PC-3 (cell line): ENCODE data around the gene SRPX. TPM values are rescaled to one million over a fixed set of nuclear protein-coding genes. Genes with fewer than 3 reads are reported as not detected.
A peak's percentile ranks its signal among the peaks of the same experiment; 100 is the strongest.

ENCODE experiments used
- ATAC-seq: fragments of 200-7000 bp; cut with Tn5 transposase; 2 replicates; pipeline ENCODE4 v1.9.1; 2020; ENCODE audit warnings: mild to moderate bottlenecking, moderate library complexity
- BruUV-seq: library from RNA; stranded (reverse); fragments of 400-500 nt; replicated peaks from 2 replicates; lab custom pipeline; 2021; lab: Mats Ljungman, UMichigan
- CTCF ChIA-PET: fragments of 300-600 bp; sonication (Branson Sonifier 250); formaldehyde crosslinking; loops from one replicate; lab custom pipeline; 2022; ENCODE audit warnings: antibody characterized with exemption; lab: Charles Lee
- POLR2A ChIA-PET: fragments of 300-600 bp; sonication (Branson Sonifier 250); formaldehyde crosslinking; loops from one replicate; lab custom pipeline; 2022; ENCODE audit warnings: antibody characterized with exemption; ENCODE audit not compliant: unreplicated experiment; lab: Charles Lee
- DNase-seq: peaks from one replicate; pipeline ENCODE4 v3.0.0-alpha.2; 2015
- H2AFZ ChIP-seq: fragments of 300-600 bp; sonication (generic); 2 replicates; pipeline ENCODE4 v1.6.0; 2016; ENCODE audit warnings: antibody characterized with exemption, low read length
- H3F3A ChIP-seq: fragments of 300-600 bp; sonication (generic); one replicate; pipeline ENCODE4 v1.6.0; 2017; ENCODE audit warnings: antibody characterized with exemption, low read length, control low read depth, mild to moderate bottlenecking; ENCODE audit not compliant: unreplicated experiment
- H3K27ac ChIP-seq: fragments of 300-600 bp; sonication (generic); 2 replicates; pipeline ENCODE4 v1.5.1; 2016; ENCODE audit warnings: mild to moderate bottlenecking, low read length
- H3K27me3 ChIP-seq: fragments of 300-600 bp; sonication (generic); 2 replicates; pipeline ENCODE4 v1.6.1; 2016; ENCODE audit warnings: low read length, mixed read lengths
- H3K36me3 ChIP-seq: fragments of 300-600 bp; sonication (generic); 2 replicates; pipeline ENCODE4 v1.6.1; 2016; ENCODE audit warnings: low read depth, mixed run types, low read length, mixed read lengths
- H3K4me1 ChIP-seq: fragments of 300-600 bp; sonication (generic); 2 replicates; pipeline ENCODE4 v1.5.1; 2016; ENCODE audit warnings: low read length; ENCODE audit not compliant: insufficient read depth
- H3K4me2 ChIP-seq: fragments of 300-600 bp; sonication (generic); 2 replicates; pipeline ENCODE4 v1.6.0; 2016; ENCODE audit warnings: low read length
- H3K4me3 ChIP-seq: fragments of 300-600 bp; sonication (generic); 2 replicates; pipeline ENCODE4 v1.5.1; 2016; ENCODE audit warnings: mild to moderate bottlenecking, low read length, mixed read lengths
- H3K79me2 ChIP-seq: fragments of 300-600 bp; sonication (generic); 2 replicates; pipeline ENCODE4 v1.6.1; 2017; ENCODE audit warnings: low read length, mixed read lengths
- H3K9ac ChIP-seq: fragments of 300-600 bp; sonication (generic); 2 replicates; pipeline ENCODE4 v1.6.0; 2016; ENCODE audit warnings: mild to moderate bottlenecking, low read length
- H3K9me2 ChIP-seq: fragments of 300-600 bp; sonication (generic); replicated peaks from 2 replicates; pipeline ENCODE4 v1.6.1; 2016; ENCODE audit warnings: mixed run types, low read length, mixed read lengths
- H3K9me3 ChIP-seq: fragments of 300-600 bp; sonication (generic); 2 replicates; pipeline ENCODE4 v1.6.1; 2016; ENCODE audit warnings: low read length, mixed read lengths
- H4K20me1 ChIP-seq: fragments of 300-600 bp; sonication (generic); 2 replicates; pipeline ENCODE4 v1.6.1; 2016; ENCODE audit warnings: low read length, mixed read lengths
- CTCF ChIP-seq: fragments of 300-600 bp; sonication (generic); conservative IDR thresholded peaks from 2 replicates; pipeline ENCODE4 v1.5.1; 2017; ENCODE audit warnings: antibody characterized with exemption, low read depth, mild to moderate bottlenecking, low read length
- EZH2 ChIP-seq: fragments of 300-600 bp; sonication (generic); IDR thresholded peaks from one replicate; pipeline ENCODE4 v1.6.1; 2017; ENCODE audit warnings: antibody characterized with exemption, mild to moderate bottlenecking, low read length; ENCODE audit not compliant: unreplicated experiment
- EZH2phosphoT487 ChIP-seq: fragments of 300-600 bp; sonication (generic); IDR thresholded peaks from 2 replicates; pipeline ENCODE4 v1.6.1; 2018; ENCODE audit warnings: mild to moderate bottlenecking, antibody characterized with exemption, low read length, borderline replicate concordance
- intact Hi-C: fragments of 100-400 bp; cut with micrococcal nuclease; formaldehyde crosslinking; loops from 2 replicates; pipeline ENCODE4 v1.9.0; 2023
- total RNA-seq: library from RNA; depleted of rRNA; stranded (reverse); fragments of >200 nt; gene quantifications from 2 replicates; pipeline ENCODE4 v1.2.3, GENCODE V29; 2014

The SRPX gene
- total RNA-seq, 1 experiment from 2014 or later, result 5.0 TPM

GRCh38 chrX:38189431-38190250 is 31.0 kb downstream of the SRPX start:
- POLR2A ChIA-PET, result no interaction called here
- H3K9me2 ChIP-seq, result no peaks in the 10 kb centered on the region
- H4K20me1 ChIP-seq, result no peaks in the 10 kb centered on the region
- H3K36me3 ChIP-seq, result no peaks in the 10 kb centered on the region
- no peak overlapping the region for H3K4me3 ChIP-seq
- no peaks in the 10 kb centered on the region for H3K4me1 ChIP-seq
- ATAC-seq, result no peak
- no peak overlapping the region for H3K9ac ChIP-seq
- no peak for TF ChIP-seq EZH2
- TF ChIP-seq EZH2phosphoT487, result no peak
- TF ChIP-seq CTCF, result no peak
- H3K4me2 ChIP-seq, result no peak overlapping the region
- DNase-seq, result no peak
- H3K79me2 ChIP-seq, result no peaks in the 10 kb centered on the region
- no peaks in the 10 kb centered on the region for H3K9me3 ChIP-seq
- CTCF ChIA-PET, result interaction anchor here (0.7 kb wide), 1 partner anchor 138 kb away, joined by 4 read pairs; the partner anchor contains the start of gene RPGR
- H2AFZ ChIP-seq, result no peak overlapping the region
- no TSS peak for BruUV-seq
- intact Hi-C loops, result no loop called here
- no peaks in the 10 kb centered on the region for H3K27me3 ChIP-seq
- no peaks in the 10 kb centered on the region for H3F3A ChIP-seq
- H3K27ac ChIP-seq, result no peak overlapping the region

DNA sequence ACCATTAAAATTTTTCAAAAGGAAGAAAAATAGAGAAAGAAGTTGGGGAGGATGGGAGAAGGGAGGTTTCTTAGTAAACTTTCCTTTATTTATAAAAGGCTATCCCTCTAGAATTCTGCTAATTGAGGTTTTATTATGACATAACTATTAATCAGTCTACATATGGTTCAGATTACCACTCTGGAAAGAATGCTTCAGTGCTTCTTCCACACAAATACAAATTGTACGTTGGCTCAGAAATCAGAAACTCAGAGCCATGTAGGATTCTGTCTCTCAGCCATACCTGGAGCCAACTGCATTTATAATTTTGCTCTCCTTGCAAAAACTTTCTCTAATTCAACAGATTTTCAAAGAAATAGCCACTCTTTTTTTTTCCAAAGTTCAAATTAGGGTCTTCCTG is 37.1 kb downstream of the SRPX start:
- Histone ChIP-seq H3K9ac (no peak overlapping the region), H3K4me2 (no peak overlapping the region), H2AFZ (no peak overlapping the region), H3K27ac (no peak overlapping the region), H3K9me2 (no peaks in the 10 kb centered on the region), H3K9me3 (no peaks in the 10 kb centered on the region), H3K4me1 (peaks cover 6% of the 10 kb centered on the region; the same call in 1 of the 2 replicates), H4K20me1 (no peaks in the 10 kb centered on the region), H3F3A (no peaks in the 10 kb centered on the region), H3K36me3 (no peaks in the 10 kb centered on the region), H3K79me2 (no peaks in the 10 kb centered on the region), H3K27me3 (no peaks in the 10 kb centered on the region), H3K4me3 (no peak overlapping the region)
- POLR2A ChIA-PET, result no interaction called here
- DNase-seq (no peak), ATAC-seq (peak; percentile 31; the same call in 1 of the 2 replicates)
- intact Hi-C loops, result no loop called here
- no TSS peak for BruUV-seq
- CTCF ChIA-PET, result no interaction called here
- TF ChIP-seq CTCF (no peak), EZH2 (no peak), EZH2phosphoT487 (no peak)

- Histone ChIP-seq H3K79me2 (no peaks in the 10 kb centered on the region), H3K4me3 (no peak overlapping the region), H3K9me3 (no peaks in the 10 kb centered on the region), H2AFZ (no peak overlapping the region), H3K27ac (no peak overlapping the region), H4K20me1 (no peaks in the 10 kb centered on the region), H3K9me2 (no peaks in the 10 kb centered on the region), H3F3A (no peaks in the 10 kb centered on the region), H3K9ac (no peak overlapping the region), H3K36me3 (no peaks in the 10 kb centered on the region), H3K4me2 (no peak overlapping the region), H3K4me1 (peaks cover 6% of the 10 kb centered on the region; the same call in 1 of the 2 replicates), H3K27me3 (no peaks in the 10 kb centered on the region)
- no TSS peak for BruUV-seq
- no peak for DNase-seq
- CTCF ChIA-PET, result no interaction called here
- no peak for ATAC-seq
- no peak for TF ChIP-seq EZH2
- TF ChIP-seq EZH2phosphoT487, result no peak
- TF ChIP-seq CTCF, result no peak
- intact Hi-C loops, result no loop called here
- POLR2A ChIA-PET, result no interaction called here
These were observed 39.3 kb downstream of the SRPX start for GRCh38 chrX:38181357-38181756.
